IPS-20b (cell line): ENCODE results near the gene PIP4K2A.

ENCODE experiments used
- H3K27ac ChIP-seq: one replicate; pipeline ENCODE4 v1.5.1; 2013; ENCODE audit warnings: low read length
- H3K27me3 ChIP-seq: 2 replicates; pipeline ENCODE4 v1.6.1; 2013; ENCODE audit warnings: mild to moderate bottlenecking, low read length, inconsistent platforms; ENCODE audit not compliant: insufficient read depth
- H3K36me3 ChIP-seq: 2 replicates; pipeline ENCODE4 v1.6.1; 2013; ENCODE audit warnings: low read depth, mild to moderate bottlenecking, inconsistent platforms, low read length, moderate library complexity; ENCODE audit not compliant: insufficient read depth
- H3K4me1 ChIP-seq: 2 replicates; pipeline ENCODE4 v1.6.1; 2013; ENCODE audit warnings: mild to moderate bottlenecking, control low read depth, inconsistent platforms, low read length, moderate library complexity; ENCODE audit not compliant: insufficient read depth
- H3K4me3 ChIP-seq: 2 replicates; pipeline ENCODE4 v1.5.1; 2013; ENCODE audit warnings: mild to moderate bottlenecking, low read length, inconsistent platforms
- H3K9ac ChIP-seq: 2 replicates; pipeline ENCODE4 v1.6.1; 2013; ENCODE audit warnings: low read depth, mild to moderate bottlenecking, inconsistent platforms, low read length, moderate library complexity
- H3K9me3 ChIP-seq: 2 replicates; pipeline ENCODE4 v1.6.1; 2013; ENCODE audit warnings: mild to moderate bottlenecking, low read depth, low read length, inconsistent platforms; ENCODE audit not compliant: insufficient read depth

Gene PIP4K2A

GRCh38 chr10:22601618-22602017 is 112.8 kb downstream of the PIP4K2A start:
- H3K4me1 ChIP-seq = peaks cover 9% of the 10 kb centered on the region; the same call in 1 of the 2 replicates
- no peak overlapping the region for H3K4me3 ChIP-seq
- H3K36me3 ChIP-seq = peaks cover 5% of the 10 kb centered on the region; the same call in 1 of the 2 replicates
- H3K27me3 ChIP-seq = no peaks in the 10 kb centered on the region
- no peak overlapping the region for H3K9ac ChIP-seq
- no peaks in the 10 kb centered on the region for H3K9me3 ChIP-seq
- H3K27ac ChIP-seq = no peak overlapping the region

GRCh38 chr10:22599636-22600228 is 114.6 kb downstream of the PIP4K2A start:
- Histone ChIP-seq H3K4me3 (no peak overlapping the region), H3K9ac (no peak overlapping the region), H3K4me1 (peaks cover under 1% of the 10 kb centered on the region; the same call in 1 of the 2 replicates), H3K36me3 (peaks cover 5% of the 10 kb centered on the region; the same call in 1 of the 2 replicates), H3K27me3 (no peaks in the 10 kb centered on the region), H3K9me3 (no peaks in the 10 kb centered on the region), H3K27ac (no peak overlapping the region)

- H3K36me3 ChIP-seq = peaks cover 5% of the 10 kb centered on the region; the same call in 1 of the 2 replicates
- H3K9ac ChIP-seq = no peak overlapping the region
- H3K9me3 ChIP-seq = no peaks in the 10 kb centered on the region
- H3K4me1 ChIP-seq = no peaks in the 10 kb centered on the region
- no peak overlapping the region for H3K4me3 ChIP-seq
- H3K27me3 ChIP-seq = no peaks in the 10 kb centered on the region
- no peak overlapping the region for H3K27ac ChIP-seq
Observed at GRCh38 chr10:22599048-22599561, 115.3 kb downstream of the PIP4K2A start.

GRCh38 chr10:22598478-22598877 is 115.9 kb downstream of the PIP4K2A start:
- no peak overlapping the region for H3K4me3 ChIP-seq
- no peaks in the 10 kb centered on the region for H3K27me3 ChIP-seq
- peaks cover 5% of the 10 kb centered on the region; the same call in 1 of the 2 replicates for H3K36me3 ChIP-seq
- H3K9me3 ChIP-seq = no peaks in the 10 kb centered on the region
- H3K27ac ChIP-seq = no peak overlapping the region
- peaks cover 6% of the 10 kb centered on the region; the same call in 1 of the 2 replicates for H3K4me1 ChIP-seq
- H3K9ac ChIP-seq = no peak overlapping the region

GRCh38 chr10:22597138-22597537 is 117.2 kb downstream of the PIP4K2A start:
- H3K36me3 ChIP-seq = peaks cover 5% of the 10 kb centered on the region; the same call in 1 of the 2 replicates
- no peak overlapping the region for H3K27ac ChIP-seq
- no peaks in the 10 kb centered on the region for H3K9me3 ChIP-seq
- H3K4me1 ChIP-seq = peaks cover 6% of the 10 kb centered on the region; the same call in 1 of the 2 replicates
- H3K4me3 ChIP-seq = no peak overlapping the region
- no peaks in the 10 kb centered on the region for H3K27me3 ChIP-seq
- H3K9ac ChIP-seq = no peak overlapping the region

GRCh38 chr10:22593636-22594198 is 120.7 kb downstream of the PIP4K2A start:
- Histone ChIP-seq H3K27me3 (no peaks in the 10 kb centered on the region), H3K36me3 (peaks cover 24% of the 10 kb centered on the region), H3K9me3 (no peaks in the 10 kb centered on the region), H3K27ac (no peak overlapping the region), H3K4me3 (no peak overlapping the region), H3K4me1 (peaks cover 6% of the 10 kb centered on the region; the same call in 1 of the 2 replicates), H3K9ac (no peak overlapping the region)

GRCh38 chr10:22593026-22593425 is 121.4 kb downstream of the PIP4K2A start:
- Histone ChIP-seq H3K9me3 (no peaks in the 10 kb centered on the region), H3K27me3 (no peaks in the 10 kb centered on the region), H3K36me3 (peaks cover 30% of the 10 kb centered on the region), H3K27ac (no peak overlapping the region), H3K9ac (no peak overlapping the region), H3K4me1 (peaks cover 6% of the 10 kb centered on the region; the same call in 1 of the 2 replicates), H3K4me3 (no peak overlapping the region)

GRCh38 chr10:22589851-22590514 is 124.4 kb downstream of the PIP4K2A start:
- Histone ChIP-seq H3K4me3 (no peak overlapping the region), H3K9me3 (no peaks in the 10 kb centered on the region), H3K4me1 (peaks cover 6% of the 10 kb centered on the region; the same call in 1 of the 2 replicates), H3K36me3 (peaks cover 29% of the 10 kb centered on the region), H3K9ac (no peak overlapping the region), H3K27ac (no peak overlapping the region), H3K27me3 (no peaks in the 10 kb centered on the region)

- Histone ChIP-seq H3K36me3 (peaks cover 29% of the 10 kb centered on the region), H3K4me3 (no peak overlapping the region), H3K4me1 (peaks cover under 1% of the 10 kb centered on the region; the same call in 1 of the 2 replicates), H3K9me3 (no peaks in the 10 kb centered on the region), H3K27ac (no peak overlapping the region), H3K27me3 (no peaks in the 10 kb centered on the region), H3K9ac (no peak overlapping the region)
Observed at GRCh38 chr10:22588462-22588861, 125.9 kb downstream of the PIP4K2A start.

GRCh38 chr10:22583683-22584082 is 130.7 kb downstream of the PIP4K2A start:
- Histone ChIP-seq H3K4me1 (no peaks in the 10 kb centered on the region), H3K9me3 (no peaks in the 10 kb centered on the region), H3K27ac (no peak overlapping the region), H3K27me3 (no peaks in the 10 kb centered on the region), H3K9ac (no peak overlapping the region), H3K4me3 (no peak overlapping the region), H3K36me3 (peaks cover 26% of the 10 kb centered on the region; the same call in 1 of the 2 replicates)

GRCh38 chr10:22581461-22581860 is 132.9 kb downstream of the PIP4K2A start:
- Histone ChIP-seq H3K36me3 (peaks cover 24% of the 10 kb centered on the region; the same call in 1 of the 2 replicates), H3K9ac (no peak overlapping the region), H3K4me3 (no peak overlapping the region), H3K27ac (no peak overlapping the region), H3K4me1 (no peaks in the 10 kb centered on the region), H3K27me3 (no peaks in the 10 kb centered on the region), H3K9me3 (no peaks in the 10 kb centered on the region)
